ENCODE results near the gene NPAS3.
A peak's percentile ranks its signal among the peaks of the same experiment; 100 is the strongest.

The NPAS3 gene

DNA sequence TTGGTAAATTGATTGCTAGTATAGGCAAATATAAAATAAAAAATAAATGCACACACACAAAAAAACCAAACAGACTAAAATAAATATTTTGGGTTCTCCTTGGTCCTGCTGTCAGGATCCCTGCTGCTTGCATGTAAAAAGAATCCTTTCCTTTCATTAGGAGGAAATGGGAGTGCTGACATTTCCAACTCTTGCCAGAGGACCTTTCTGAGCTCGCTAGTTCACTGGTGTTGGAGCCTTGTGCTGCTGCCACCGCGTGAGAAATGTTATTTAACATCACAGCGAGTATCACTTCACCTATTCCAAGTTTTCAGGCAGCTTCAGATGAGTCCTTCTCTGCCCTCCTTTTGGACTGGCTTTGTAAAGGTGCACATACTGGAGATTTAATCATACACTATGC lies 358.9 kb downstream of the NPAS3 start:
- TF ChIP-seq POLR2AphosphoS5 (IDR thresholded peaks at IDR 0.05; ENCODE audit: low read depth, low read length): no peak
- TF ChIP-seq SIN3A (IDR thresholded peaks at IDR 0.05; ENCODE audit: borderline replicate concordance, insufficient read depth, low read length): no peak
- TF ChIP-seq, protein P1, sequence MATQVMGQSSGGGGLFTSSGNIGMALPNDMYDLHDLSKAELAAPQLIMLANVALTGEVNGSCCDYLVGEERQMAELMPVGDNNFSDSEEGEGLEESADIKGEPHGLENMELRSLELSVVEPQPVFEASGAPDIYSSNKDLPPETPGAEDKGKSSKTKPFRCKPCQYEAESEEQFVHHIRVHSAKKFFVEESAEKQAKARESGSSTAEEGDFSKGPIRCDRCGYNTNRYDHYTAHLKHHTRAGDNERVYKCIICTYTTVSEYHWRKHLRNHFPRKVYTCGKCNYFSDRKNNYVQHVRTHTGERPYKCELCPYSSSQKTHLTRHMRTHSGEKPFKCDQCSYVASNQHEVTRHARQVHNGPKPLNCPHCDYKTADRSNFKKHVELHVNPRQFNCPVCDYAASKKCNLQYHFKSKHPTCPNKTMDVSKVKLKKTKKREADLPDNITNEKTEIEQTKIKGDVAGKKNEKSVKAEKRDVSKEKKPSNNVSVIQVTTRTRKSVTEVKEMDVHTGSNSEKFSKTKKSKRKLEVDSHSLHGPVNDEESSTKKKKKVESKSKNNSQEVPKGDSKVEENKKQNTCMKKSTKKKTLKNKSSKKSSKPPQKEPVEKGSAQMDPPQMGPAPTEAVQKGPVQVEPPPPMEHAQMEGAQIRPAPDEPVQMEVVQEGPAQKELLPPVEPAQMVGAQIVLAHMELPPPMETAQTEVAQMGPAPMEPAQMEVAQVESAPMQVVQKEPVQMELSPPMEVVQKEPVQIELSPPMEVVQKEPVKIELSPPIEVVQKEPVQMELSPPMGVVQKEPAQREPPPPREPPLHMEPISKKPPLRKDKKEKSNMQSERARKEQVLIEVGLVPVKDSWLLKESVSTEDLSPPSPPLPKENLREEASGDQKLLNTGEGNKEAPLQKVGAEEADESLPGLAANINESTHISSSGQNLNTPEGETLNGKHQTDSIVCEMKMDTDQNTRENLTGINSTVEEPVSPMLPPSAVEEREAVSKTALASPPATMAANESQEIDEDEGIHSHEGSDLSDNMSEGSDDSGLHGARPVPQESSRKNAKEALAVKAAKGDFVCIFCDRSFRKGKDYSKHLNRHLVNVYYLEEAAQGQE (IDR thresholded peaks at IDR 0.05; ENCODE audit: insufficient read depth in 1 of 2, low read depth in 2 of 2, low read length in 2 of 2): no peak
- no peak for TF ChIP-seq FOXP2 (optimal IDR thresholded peaks at IDR 0.05; ENCODE audit: borderline replicate concordance, extremely low read depth, extremely low read length, insufficient read depth)
- TF ChIP-seq TAF1 (IDR thresholded peaks at IDR 0.05; ENCODE audit: borderline replicate concordance, insufficient read depth, low read length): no peak

DNA sequence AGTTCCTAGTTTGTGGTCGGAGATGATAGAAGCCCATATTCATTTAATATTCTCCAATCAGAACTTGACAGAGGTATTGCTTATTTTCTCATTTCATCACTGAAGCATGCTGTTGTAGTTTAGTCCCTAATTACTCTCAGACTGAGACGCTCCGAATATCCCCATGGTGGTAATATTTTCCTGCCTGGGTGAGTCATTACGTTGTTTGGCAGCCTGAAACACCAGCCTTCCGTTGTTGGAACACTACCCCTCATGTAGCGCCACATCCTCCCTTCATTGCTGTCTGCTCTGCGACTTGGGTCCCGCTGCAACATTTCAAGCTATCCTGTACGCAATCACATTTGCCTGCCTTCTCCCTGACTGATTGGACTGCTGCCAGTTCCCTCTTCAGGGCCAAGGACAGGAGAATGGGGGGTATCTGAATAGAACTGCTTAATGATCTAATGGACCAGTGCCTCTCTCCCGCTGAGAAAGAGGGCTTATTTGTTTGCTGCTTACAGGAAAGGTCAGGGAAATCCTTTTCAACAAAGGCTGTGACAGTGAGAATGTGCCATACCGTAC lies 369.1 kb downstream of the NPAS3 start:
- TF ChIP-seq SIN3A (IDR thresholded peaks at IDR 0.05; ENCODE audit: borderline replicate concordance, insufficient read depth, low read length) (peak; percentile 33; the same call in 1 of the 2 replicates), TAF1 (IDR thresholded peaks at IDR 0.05; ENCODE audit: borderline replicate concordance, insufficient read depth, low read length) (no peak), FOXP2 (optimal IDR thresholded peaks at IDR 0.05; ENCODE audit: borderline replicate concordance, extremely low read depth, extremely low read length, insufficient read depth) (peak; percentile 82), POLR2AphosphoS5 (IDR thresholded peaks at IDR 0.05; ENCODE audit: low read depth, low read length) (peak; percentile 27; the same call in 1 of the 2 replicates)
- TF ChIP-seq, protein P1 (IDR thresholded peaks at IDR 0.05; ENCODE audit: insufficient read depth in 1 of 2, low read depth in 2 of 2, low read length in 2 of 2): 0 out of 4 replicates have a peak, but pooled peaks of 1 of the 2 experiments have one; percentile 36

DNA sequence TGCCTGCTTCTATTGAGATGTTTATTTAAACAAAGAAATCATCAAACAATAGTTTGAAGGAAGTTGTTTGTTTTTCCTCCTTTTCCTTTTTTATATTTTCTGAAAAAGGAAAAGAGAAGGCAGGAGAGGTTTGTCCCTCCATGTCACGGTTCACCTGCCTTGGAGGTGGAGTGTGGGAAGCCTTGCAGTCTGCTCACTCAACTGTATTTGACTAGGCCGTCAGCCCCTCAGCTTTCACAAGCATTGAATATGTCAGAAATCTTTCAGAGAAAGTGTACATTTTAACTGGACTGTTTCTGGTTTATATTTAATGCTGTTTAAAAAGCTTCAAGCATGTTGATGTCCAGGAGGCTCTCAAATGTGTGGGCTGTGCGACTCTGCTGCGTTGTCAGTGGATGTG lies 370.4 kb downstream of the NPAS3 start:
- no peak for TF ChIP-seq FOXP2 (optimal IDR thresholded peaks at IDR 0.05; ENCODE audit: borderline replicate concordance, extremely low read depth, extremely low read length, insufficient read depth)
- no peak for TF ChIP-seq TAF1 (IDR thresholded peaks at IDR 0.05; ENCODE audit: borderline replicate concordance, insufficient read depth, low read length)
- TF ChIP-seq POLR2AphosphoS5 (IDR thresholded peaks at IDR 0.05; ENCODE audit: low read depth, low read length): no peak
- TF ChIP-seq SIN3A (IDR thresholded peaks at IDR 0.05; ENCODE audit: borderline replicate concordance, insufficient read depth, low read length): no peak
- TF ChIP-seq, protein P1 (IDR thresholded peaks at IDR 0.05; ENCODE audit: insufficient read depth in 1 of 2, low read depth in 2 of 2, low read length in 2 of 2): no peak

DNA sequence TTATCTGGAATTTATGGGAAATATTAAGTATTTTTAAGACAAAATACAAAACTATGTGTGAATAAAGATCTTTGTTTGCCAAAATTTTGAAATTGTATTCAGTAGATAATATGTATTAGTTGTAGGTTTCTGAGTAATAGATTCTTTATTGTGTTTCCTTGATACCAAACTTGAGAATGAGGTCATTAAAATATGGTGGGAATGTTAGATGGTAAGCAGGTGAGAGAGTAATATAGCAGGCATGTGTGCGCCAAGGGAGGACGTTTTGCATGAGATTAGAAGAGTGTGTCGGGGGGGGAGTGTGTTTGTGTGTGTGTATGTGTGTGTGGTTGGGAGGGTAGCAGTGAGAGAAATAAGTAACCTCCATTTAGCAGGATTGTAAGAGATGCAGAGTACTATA lies 376.5 kb downstream of the NPAS3 start:
- TF ChIP-seq TAF1 (IDR thresholded peaks at IDR 0.05; ENCODE audit: borderline replicate concordance, insufficient read depth, low read length) (no peak), SIN3A (IDR thresholded peaks at IDR 0.05; ENCODE audit: borderline replicate concordance, insufficient read depth, low read length) (no peak), POLR2AphosphoS5 (IDR thresholded peaks at IDR 0.05; ENCODE audit: low read depth, low read length) (no peak), FOXP2 (optimal IDR thresholded peaks at IDR 0.05; ENCODE audit: borderline replicate concordance, extremely low read depth, extremely low read length, insufficient read depth) (no peak)
- TF ChIP-seq, protein P1 (IDR thresholded peaks at IDR 0.05; ENCODE audit: insufficient read depth in 1 of 2, low read depth in 2 of 2, low read length in 2 of 2): no peak

All from PFSK-1 (cell line).